GM18520 (cell line): Measurements from ENCODE around the gene ZNF267.
A peak's percentile ranks its signal among the peaks of the same experiment; 100 is the strongest.
"Not testable (repeated sequence)": the region's sequence is repeated elsewhere in the genome, so short reads cannot be mapped to it uniquely, and the experiment has no call there.

Source experiments
- ATAC-seq: cut with Tn5 transposase; IDR thresholded peaks from one replicate; pipeline ENCODE4 v1.9.1; 2021; ENCODE audit not compliant: unreplicated experiment

Gene ZNF267

DNA sequence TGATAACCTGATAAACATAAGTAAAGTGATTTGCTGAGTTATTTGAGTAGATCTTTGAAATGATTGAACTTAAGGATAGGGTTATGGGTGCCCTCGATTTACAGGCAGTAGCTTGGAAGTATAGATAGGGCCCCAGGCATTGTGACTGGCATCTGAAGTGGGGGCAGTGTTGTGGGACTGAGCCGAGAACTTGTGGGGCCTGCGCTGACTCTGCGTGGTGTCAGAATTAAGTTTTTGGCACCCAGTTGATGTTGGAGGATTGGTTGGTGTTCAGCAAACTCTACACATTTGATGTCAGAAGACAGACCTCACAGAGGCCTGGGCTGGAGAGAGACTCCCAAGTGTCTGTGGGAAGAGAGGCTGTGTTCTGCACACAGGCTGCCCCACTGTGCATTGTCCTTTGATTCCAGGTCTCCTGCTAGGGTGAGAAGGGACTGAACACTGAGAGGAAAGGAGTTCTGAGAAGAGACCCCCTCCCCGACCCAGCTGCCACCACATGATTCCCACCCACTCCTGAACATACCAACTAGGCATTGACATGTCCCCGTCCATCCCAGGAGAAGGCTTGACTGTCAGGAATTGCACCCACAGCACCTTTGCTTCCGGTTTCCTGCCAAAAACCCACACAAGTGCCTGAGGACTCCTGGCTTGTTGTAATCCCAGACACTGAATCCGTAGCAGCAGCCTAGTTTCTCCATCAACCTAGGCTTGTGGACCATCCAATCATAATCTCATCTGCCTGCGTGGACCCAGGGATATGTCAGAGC lies 4.5 kb downstream of the ZNF267 start:
- no peak for ATAC-seq

- ATAC-seq: no peak
Observed at GRCh38 chr16:31879937-31880321, 6.3 kb downstream of the ZNF267 start.

DNA sequence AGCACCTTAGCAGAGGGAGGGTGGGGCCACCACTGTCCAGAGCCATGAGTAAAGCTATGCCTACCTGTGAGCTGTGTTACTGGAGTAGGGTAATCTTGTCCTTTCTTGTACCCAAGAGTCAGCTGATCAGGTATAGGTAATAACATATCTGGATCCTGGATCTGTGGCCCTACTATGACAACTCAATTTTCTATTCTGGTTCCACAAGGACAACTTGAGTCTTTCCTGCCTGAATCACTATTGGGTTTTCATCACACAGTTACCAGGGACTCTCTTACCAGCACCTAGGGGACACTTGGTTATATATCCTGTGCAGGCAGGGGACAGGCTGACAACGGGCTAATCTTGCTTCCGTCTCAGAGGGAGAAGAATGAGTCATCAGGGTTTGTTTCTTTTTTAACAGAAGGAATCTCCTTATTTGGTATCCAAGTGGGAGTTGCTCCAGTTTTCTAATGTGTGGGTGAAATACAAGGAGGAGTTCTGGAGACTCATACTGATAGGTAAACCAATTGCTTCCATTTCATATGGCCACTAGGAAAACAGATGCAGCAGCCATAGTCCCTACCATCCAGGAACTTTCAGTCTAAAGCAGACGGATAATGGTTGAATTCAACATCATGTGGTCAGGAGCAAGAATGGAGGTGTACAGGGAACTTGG lies 6.8 kb downstream of the ZNF267 start:
- ATAC-seq: peak; percentile 27

DNA sequence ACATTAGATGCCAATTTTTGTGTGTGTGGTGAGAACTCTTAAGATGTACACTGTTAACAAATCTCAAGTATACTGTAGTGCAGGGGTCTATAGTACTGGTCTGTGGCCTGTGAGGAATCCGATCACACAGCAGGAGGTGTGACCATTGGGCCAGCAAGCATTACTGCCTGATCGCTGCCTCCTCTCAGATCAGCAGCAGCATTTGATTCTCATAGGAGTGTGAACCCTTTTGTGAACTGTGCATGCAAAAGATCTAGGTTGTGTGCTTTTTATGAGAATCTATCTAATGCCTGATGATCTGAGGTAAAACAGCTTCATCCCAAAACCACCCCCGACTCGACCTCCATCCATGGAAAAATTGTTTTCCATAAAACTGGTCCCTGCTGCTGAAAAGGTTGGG lies 12.6 kb downstream of the ZNF267 start:
- no peak for ATAC-seq

GRCh38 chr16:31888735-31889134 lies 15.1 kb downstream of the ZNF267 start:
- no peak for ATAC-seq

- not testable (repeated sequence) for ATAC-seq
Observed at GRCh38 chr16:31892111-31892510, 18.5 kb downstream of the ZNF267 start.

- ATAC-seq: no peak
Observed at GRCh38 chr16:31893824-31894223, 20.2 kb downstream of the ZNF267 start.

DNA sequence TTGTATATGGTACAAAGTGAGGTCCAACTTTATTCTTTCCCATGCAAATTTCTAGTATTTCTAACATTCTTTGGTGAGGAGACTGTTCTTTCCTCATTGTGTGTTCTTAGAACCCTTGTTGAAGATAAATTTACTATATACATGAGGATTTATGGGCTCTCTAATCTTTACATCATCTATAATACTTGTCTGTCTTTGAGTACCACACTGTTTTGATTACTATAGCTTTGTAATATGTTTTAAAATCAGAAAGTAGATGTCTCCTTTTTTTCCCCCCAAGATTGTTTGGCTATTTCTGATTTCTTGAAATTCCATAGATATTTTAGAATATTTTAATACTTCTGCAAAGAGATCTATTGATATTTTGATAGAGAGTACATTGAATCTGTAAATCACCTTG lies 23.7 kb downstream of the ZNF267 start:
- ATAC-seq: no peak

DNA sequence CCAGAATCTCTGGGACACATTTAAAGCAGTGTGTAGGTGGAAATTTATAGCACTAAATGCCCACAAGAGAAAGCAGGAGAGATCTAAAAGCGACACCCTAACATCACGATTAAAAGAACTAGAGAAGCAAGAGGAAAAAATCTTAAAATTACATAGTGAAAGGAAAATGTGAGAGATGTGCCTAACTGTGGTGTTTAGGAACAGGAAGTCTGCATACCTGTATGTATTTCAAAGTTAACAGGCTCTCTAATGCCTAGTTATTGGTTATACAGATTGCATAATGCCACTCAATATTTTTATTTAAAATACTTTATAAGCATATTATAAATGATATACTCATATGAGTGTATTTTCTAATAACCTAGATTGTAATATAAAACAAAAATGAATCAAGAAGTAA lies 25.9 kb downstream of the ZNF267 start:
- ATAC-seq: no peak

- ATAC-seq: not testable (repeated sequence)
Observed at GRCh38 chr16:31904571-31904970, 31.0 kb downstream of the ZNF267 start.

DNA sequence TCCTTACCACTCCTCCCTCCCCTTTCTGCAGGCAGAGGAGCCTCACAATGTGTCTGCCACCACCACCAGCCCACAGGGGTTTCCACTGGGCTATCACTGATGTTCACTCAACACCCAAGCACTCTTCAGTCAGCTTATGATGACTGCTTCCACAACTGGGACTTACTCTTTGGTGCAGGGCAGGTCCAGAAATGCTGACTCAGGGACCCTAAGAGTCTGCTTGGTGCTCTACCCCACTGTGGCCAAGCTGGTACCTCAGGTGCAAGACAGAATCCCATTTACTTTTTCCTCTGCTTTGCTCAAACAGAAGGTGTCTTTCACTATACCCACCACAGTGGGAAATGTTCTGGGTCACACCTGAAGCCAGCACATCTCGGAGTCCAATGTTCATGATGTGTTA lies 40.1 kb downstream of the ZNF267 start:
- no peak for ATAC-seq

- ATAC-seq: no peak
Observed at GRCh38 chr16:31916056-31916488, 42.5 kb downstream of the ZNF267 start.

- no peak for ATAC-seq
Observed at GRCh38 chr16:31920373-31920772, 46.8 kb downstream of the ZNF267 start.

- ATAC-seq: not testable (repeated sequence)
Observed at GRCh38 chr16:31951806-31952205, 78.2 kb downstream of the ZNF267 start.

GRCh38 chr16:31952206-31952605 lies 78.6 kb downstream of the ZNF267 start:
- not testable (repeated sequence) for ATAC-seq

- ATAC-seq: not testable (repeated sequence)
Observed at GRCh38 chr16:31956221-31956620, 82.6 kb downstream of the ZNF267 start.

DNA sequence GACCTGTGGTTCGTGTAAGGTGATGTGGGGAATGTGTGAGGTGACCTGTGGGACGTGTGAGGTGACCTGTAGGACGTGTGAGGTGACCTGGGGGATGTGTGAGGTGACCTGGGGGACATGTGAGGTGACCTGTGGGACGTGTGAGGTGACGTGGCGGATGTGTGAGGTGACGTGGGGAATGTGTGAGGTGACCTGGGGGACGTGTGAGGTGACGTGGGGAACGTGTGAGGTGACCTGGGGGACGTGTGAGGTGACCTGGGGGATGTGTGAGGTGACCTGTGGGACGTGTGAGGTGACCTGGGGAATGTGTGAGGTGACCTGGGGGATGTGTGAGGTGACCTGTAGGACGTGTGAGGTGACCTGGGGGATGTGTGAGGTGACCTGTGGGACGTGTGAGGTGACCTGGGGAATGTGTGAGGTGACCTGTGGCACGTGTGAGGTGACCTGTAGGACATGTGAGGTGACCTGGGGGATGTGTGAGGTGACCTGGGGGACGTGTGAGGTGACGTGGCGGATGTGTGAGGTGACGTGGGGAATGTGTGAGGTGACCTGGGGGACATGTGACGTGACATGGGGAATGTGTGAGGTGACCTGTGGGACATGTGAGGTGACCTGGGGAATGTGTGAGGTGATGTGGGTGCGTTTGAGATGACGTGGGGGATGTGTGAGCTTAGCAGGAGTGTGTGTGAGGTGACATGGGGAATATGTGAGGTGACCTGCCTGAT lies 86.7 kb downstream of the ZNF267 start:
- not testable (repeated sequence) for ATAC-seq
